Mammary epithelial cell (primary cell): Measurements from ENCODE around the gene NDST3.

Experiments used
- EZH2 ChIP-seq: IDR thresholded peaks from 2 replicates; pipeline ENCODE4 v1.6.1; 2012; ENCODE audit warnings: low read length, inconsistent platforms, borderline replicate concordance
- TF ChIP-seq, protein P1 (sequence below), 2 donors: IDR thresholded peaks in 1 of 2; conservative IDR thresholded peaks in 1 of 2; 2 replicates each; pipeline ENCODE4 v1.5.1; 2011 to 2012; ENCODE audit warnings: inconsistent platforms in 2 of 2, low read length in 2 of 2, mild to moderate bottlenecking in 2 of 2, control low read depth in 1 of 2, low read depth in 1 of 2; ENCODE audit not compliant: insufficient read depth in 1 of 2; ENCODE audit errors: extremely low read depth in 1 of 2

DNA sequence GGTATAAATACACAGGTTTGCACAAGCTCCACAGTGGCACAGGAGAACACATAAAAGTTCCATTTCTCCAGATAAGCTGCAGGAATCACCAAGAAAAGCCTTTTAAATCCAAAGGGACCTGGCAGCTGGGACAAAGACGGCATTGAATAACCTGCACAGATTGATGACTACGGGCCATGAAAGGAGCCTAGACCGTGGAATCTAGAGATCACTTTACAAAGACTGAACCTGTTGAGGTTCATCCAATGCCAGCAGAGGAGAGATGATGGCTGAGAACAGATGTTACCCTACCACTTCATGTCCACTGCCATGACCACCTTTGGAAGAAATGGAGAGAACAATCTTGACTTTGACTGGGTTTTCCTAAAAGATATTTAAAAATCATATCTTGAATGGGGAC lies 229.8 kb downstream of the NDST3 start:
- TF ChIP-seq, protein P1, sequence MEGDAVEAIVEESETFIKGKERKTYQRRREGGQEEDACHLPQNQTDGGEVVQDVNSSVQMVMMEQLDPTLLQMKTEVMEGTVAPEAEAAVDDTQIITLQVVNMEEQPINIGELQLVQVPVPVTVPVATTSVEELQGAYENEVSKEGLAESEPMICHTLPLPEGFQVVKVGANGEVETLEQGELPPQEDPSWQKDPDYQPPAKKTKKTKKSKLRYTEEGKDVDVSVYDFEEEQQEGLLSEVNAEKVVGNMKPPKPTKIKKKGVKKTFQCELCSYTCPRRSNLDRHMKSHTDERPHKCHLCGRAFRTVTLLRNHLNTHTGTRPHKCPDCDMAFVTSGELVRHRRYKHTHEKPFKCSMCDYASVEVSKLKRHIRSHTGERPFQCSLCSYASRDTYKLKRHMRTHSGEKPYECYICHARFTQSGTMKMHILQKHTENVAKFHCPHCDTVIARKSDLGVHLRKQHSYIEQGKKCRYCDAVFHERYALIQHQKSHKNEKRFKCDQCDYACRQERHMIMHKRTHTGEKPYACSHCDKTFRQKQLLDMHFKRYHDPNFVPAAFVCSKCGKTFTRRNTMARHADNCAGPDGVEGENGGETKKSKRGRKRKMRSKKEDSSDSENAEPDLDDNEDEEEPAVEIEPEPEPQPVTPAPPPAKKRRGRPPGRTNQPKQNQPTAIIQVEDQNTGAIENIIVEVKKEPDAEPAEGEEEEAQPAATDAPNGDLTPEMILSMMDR (conservative IDR thresholded peaks at IDR 0.05 in 1 of 2, IDR thresholded peaks at IDR 0.05 in 1 of 2; ENCODE audit: extremely low read depth in 1 of 2, insufficient read depth in 1 of 2, low read depth in 1 of 2, low read length in 2 of 2): no peak
- no peak for TF ChIP-seq EZH2
